HG03342 (cell line): ENCODE results near the gene MAP3K13.

Experiments
- ATAC-seq: cut with Tn5 transposase; IDR thresholded peaks from one replicate; pipeline ENCODE4 v1.9.1; 2021; ENCODE audit warnings: mild to moderate bottlenecking, moderate library complexity; ENCODE audit not compliant: unreplicated experiment

The MAP3K13 gene

DNA sequence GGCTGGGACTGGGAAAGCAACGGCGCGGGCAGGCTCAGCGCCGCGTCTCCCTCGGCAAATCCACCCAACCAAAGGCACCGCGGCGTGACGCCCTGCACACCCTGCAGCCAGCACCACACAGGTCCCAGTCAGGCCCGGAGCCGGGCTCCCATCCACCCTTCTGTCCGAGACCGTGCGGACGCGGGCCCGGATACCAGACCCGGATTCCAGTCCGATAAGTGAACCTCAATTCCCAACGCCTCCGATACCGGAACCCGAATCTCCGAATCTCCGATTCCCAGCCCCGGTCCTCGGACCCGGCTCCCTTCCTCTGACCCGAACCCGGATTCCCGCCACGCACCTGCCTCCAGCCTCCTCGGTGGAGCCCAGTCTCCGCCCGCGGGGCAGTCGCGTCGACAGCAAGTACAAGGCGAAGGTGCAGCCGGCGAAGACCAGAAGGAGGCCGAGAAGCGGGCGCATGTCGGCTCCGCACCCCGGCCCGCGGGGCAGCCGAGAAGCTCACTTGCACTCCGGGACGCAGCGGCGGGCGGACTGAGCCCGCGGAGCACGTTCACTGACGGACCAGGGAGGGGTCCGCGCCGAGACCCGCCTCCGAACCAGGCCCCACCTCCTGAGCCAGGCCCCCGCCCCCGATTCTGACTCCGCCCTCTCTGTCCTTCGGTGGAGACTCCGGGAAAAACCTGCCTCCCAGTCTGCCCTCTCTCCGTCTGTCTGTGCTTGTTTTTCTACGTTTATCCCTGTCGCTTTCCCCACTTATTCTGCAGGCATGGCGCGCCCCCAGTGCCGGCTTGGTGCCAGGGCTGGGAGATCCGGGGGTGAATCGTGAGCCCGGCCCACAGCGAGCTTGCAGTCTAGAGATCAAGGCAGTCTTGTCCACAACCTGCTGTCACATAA lies 135.8 kb downstream of the MAP3K13 start, which contains the start of gene TMEM41A:
Gene TMEM41A, minus strand, starts transcription at position 533 of the 894 bp plus-strand sequence. Its CDS starts 74 bp downstream, at position 459.
- peak; percentile 96 for ATAC-seq

DNA sequence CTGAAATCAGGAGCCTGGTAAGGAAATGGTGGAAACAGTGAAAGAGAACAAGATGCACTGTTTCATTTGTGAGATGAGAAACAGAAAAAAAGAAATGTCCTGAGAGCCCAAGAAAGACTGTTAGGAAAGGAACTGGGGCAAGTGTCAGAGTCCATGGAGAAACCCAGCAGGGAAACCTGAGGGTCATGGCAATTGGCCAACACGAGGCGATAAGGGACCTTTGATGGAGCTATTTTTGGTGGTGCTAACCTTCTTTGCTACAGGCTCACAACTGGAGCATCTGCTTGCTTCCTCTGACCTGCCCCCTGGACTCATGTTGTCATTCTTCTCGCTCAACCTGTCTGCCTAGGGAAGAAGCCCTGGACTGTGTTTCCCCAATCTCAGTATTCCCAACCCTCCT lies 140.1 kb downstream of the MAP3K13 start:
- ATAC-seq: no peak

DNA sequence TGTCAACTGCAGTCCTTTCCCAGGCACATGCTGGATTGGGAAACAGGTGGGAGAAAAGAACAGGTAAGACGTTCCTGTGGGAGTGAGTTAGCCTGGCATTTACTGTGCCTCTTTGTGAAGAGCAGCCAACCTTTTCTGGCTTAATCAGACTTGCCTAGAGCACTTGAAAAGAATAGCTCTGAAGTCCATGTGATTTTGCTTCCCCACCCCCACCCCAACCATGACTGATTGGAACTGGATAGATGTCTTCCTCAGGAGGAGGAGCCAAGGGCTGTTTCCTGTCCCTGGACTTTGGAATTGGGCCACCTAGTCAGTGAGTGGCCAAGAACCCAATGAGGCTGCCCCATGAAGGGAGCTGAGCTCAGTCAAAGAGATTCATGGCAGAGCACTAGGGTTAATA lies 140.6 kb downstream of the MAP3K13 start:
- no peak for ATAC-seq

DNA sequence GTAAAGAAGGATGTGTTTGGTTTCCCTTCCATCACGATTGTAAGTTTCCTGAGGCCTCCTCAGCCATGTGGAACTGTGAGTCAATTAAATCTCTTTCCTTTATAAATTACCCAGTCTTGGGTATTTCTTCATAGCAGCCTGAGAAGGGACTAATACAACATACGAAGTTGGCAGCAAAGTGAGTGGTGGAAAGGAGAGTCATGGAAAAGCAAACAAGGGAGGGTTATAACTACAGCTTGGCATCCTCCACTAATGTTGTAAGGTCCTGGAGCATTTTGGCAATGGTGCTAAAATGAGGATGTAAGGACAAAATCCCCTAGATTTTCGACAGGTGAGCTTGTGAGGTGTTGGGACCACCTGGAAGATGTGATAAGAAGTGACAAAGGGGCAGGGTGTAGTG lies 141.7 kb downstream of the MAP3K13 start:
- ATAC-seq: no peak

DNA sequence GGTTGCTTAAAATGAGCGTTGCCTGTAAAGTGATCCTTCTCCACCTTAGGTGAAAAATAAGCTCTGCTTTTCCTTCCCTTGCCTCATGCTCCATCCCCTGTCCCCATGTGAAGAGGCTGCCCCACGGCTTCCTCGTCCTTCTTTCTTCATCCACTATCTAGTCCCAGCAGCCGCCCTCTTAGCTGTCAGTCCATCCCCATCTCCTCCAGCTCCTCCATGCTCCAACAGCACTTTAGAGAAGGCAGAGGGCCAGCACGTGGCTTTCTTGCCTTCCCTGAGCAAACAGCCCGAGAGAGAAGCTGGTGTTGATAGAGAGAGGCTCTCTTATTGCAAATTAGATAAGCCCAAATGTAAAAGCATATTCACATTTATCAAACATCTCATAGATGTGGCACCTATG lies 144.9 kb downstream of the MAP3K13 start:
- ATAC-seq: no peak

DNA sequence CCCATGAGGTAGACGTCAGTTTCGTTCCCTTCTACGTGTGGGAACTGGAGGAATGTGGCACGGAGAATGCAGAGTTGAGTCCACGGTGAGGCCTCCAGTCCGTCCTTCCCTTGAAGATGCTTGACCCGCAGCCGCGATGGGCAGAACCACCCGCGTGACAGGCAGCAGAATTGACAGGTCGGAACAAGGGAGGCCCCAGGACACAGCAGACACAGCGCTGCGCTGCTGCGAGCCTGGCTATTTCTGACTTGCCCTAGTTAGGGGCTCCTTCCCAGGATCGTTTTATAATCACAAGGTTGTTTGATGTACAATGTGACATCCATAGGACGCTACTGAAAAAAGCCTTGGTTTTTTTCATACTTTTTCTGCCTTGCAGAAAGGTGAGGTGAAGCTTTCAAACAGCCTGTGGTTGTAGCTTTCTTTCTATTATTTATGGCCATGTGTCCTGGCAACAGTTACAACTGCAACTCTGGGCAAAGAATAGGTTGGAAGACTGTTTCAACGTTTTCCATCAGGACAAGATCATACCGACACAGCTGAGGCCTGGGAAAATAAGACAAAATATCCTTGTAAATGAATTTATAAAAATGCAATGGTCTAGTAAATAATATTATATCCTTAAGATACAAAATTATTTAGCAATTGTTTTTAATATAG lies 145.5 kb downstream of the MAP3K13 start:
- no peak for ATAC-seq

DNA sequence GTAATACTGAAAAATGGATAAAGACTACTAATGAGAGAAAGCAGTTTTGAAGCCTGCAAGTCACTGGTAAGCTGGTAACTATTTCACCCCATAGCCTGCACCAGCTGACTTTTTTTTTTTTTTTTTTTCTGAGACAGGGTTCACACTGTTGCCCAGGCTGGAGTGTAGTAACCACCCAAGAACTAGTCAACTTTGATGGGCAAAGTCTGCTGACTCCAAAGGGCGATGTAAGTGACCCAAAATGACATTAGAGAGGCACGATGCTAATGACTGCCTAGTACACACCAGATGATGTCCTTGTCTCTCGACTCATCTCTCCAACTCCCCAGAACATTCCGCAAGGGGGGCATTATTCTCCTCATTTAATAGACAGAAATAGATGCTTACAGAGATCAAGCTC lies 148.8 kb downstream of the MAP3K13 start:
- ATAC-seq: no peak

DNA sequence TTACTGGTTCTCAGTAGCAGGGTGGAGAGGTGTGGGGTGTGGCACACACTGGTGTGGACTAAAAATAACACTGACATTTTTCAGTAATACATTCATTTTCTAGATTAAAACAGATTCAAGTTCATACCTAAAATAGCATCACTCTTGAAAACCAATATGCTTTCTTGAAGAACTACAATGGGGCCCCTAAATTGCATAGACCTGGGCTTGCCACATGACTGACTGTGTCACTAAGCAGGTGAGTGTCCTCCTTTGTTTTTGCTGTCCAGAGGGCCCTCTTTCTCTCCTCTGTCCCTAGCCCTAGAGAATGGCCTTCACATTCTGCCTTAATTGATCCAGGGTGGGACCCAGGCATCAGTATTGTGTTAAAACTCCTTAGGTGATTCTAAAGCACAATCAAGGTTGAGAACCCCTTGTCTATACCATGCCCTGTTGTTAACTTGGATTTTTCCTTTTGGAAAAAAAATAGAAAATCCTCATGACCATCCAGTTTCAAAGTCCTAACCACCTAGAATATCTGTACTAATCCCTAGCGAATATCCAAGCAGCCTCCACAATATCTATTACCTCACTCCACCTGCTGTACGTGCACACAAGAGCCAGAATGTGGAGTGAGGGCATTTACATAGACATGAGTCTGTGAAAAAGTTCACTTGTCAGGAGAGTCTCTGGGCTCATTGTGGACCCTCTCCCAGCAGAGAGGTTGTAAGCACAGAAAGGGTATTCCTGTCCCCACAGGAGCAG lies 154.6 kb downstream of the MAP3K13 start:
- no peak for ATAC-seq

DNA sequence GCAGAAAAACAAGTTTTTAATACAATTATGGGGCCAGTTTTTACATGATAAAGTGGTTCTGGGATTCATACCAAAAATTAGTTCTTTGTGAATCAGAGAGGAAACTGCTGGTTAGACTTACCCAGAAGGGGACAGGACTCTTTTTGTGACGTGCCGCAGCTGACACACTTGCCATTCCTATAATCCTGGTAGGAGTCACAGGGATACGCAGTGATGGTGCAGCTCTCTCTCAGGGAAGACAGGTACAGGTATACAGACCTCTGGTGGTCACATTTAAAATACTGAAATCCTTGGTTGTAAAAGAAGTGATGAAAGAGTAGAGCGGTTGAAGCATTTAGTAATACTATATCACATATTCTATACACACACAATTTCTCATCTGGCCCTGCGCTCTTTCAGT lies 156.1 kb downstream of the MAP3K13 start:
- no peak for ATAC-seq

DNA sequence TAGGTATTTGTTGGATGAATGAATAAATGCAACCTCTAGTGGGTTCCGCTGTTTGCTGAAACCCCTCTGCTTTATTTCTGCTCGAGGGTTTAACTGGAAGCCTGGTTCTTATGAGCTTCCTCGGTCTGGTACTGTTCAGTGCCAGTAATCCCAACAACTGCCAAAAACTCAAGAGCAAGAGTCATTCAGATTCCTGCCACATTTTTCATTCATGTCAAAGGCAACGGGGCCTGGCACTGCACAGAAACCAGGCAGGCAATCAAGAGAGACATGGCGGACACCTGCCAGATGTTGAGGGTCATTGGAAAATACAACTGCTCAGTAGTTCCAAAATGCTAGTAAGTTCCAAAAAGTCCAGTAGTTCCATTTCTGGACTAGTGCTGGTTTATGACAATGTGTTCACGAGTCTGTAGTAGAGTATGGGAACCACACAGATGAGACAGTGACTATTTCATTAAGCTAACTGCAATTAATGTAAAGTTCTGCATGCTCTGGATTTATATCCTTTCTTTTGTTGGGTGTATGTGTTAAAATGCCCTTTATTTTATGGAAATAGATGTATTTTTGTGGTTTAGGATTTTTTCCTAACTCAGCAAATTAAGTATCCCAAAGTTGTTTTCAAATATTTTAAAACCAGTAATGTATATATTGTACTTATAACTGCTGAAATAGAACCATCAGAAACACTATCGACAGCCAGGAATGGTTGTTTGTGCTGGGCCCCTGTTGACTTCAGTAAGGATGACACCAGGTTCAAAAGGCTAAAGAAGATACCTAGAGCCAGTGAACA lies 158.6 kb downstream of the MAP3K13 start:
- ATAC-seq: no peak

DNA sequence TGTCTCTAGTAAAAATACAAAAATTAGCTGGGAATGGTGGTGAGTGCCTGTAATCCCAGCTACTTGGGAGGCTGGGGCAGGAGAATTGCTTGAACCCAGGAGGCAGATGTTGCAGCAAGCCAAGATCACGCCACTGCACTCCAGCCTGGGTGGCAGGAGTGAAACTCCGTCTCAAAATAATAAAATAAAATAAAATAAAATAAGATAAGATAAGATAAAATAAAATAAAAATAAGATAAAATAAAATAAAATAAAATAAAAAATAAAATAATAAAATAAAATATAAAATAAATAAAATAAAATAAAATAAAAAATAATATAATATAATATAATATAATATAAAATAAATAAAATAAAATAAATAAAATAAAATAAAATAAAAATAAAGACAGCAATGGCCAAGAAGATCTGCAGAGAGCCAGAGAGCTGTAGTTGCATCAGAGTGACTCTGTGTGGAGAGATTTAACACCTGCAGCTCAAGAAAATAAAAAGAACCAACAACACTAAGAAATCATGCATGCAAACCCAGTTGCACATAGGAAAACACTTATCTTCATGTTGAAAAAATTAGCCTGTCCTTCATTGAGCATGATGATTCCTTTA lies 163.5 kb downstream of the MAP3K13 start:
- ATAC-seq: no peak

DNA sequence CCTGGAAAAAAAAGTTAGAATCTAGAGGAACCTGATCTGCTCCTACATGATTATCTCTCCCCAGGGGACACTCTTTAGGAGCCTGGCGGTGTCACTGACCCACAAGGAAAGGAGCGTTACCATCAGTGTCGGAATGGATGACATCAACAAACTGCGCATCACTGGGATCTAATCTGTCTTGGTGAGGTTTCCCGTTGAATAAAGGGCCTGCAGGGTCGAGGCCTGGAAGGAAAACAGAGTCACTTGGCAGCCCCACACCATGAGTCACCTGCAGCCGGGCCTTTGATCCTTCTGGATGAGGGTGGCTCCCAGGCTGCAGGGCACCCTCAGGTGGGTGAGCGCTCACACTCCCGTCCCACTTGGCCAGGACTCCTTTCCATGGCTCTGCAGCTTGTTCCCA lies 164.4 kb downstream of the MAP3K13 start:
- no peak for ATAC-seq

DNA sequence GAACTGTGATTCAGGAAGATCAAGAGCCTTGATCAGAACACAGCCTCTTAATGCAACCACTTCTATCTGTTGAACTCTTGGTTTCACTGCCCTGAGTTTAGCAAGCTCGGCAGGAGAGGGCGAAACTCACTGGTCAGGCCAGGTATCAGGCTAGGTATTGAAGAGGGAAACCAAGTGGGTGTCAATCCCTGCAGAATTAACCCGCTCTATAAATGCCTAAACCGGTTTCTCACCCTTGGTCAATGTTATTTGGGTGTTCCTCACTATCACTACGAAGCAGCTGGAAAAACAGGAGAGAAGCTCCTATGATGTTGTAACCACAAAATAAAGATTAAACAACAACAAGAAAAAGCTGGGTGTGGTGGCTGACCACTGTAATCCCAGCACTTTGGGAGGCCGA lies 165.6 kb downstream of the MAP3K13 start:
- ATAC-seq: no peak

DNA sequence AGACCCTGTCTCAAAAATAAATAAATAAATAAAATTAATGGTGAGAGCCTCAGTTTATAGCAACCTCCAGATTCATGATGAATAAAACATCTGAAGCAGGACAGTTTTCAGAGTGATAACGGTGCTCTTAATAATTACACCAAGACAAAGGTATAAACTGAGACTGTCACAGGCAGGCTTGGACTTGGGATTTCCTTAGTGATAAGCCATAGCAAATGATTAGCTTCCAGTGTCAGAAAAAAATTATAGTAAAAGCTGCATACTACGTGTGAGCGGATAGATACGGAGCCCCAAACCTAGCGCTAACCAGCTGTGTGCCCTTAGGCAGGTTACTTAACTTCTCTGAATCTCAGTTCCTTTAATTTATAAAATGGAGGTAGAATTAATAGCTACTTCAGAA lies 167.9 kb downstream of the MAP3K13 start:
- ATAC-seq: no peak

DNA sequence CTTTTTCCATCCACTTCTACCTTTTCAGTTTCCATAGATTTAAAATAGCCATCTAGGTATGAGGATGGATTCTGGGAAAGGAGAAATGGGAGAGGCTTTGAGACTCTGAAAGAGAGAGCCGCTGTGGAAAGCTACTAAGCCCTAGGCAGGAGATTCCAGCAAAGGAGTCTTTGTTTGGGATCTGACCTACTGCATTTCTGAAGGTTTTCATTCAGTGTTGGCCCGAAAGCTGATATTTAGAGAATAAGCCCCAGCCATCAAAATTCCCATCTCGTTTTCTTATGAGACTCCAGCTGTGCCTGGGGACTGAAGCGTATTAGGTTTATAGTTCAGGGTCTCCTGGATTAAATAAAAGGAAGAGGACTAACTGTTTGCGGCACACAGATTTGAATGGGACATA lies 170.0 kb downstream of the MAP3K13 start:
- no peak for ATAC-seq

DNA sequence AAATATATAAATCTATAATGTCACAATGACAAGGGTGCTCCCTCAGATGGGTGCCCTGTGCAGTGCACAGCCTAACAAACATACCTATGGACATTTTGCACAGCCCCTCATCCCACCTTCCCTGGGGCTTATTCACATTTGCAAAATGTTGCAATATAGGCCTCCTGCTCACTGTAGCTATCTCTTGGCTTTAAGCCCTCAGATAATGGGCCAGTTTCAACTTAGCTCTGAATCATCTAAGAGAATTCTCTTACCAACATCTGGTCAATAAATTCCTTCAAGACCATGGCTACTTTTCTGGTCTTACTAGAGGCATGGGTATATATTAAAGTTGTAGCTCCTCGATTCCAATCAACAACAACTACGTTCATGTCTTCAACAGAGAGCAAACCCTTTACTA lies 171.6 kb downstream of the MAP3K13 start:
- no peak for ATAC-seq

DNA sequence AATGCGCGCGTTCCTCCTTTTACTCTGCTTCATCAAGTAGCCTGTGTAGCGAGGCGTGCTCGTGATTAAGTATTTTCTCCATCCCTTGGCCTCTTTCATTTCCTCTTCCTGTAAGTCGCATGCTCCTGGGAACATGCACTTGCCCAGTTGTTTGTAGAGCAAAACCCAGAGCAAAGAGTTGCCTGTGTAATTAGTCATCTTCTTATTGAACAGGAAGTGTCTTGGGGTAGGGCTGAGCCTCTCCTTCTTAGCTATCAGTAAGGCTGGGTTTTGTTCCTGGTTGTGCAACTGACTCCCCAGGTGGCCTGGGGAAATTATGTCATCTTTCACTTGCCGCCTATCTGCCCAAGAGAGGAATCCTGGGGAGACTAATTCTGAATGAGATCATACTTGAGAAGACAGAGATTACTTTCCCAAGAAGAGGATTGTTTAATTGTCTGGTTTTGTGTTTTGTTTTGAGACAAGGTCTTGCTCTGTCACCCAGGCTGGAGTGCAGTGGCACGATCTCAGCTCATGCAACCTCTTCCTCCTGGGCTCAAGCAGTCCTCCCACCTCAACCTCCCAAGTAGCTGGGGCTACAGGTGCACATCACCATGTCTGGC lies 174.5 kb downstream of the MAP3K13 start:
- peak; percentile 99 for ATAC-seq
